Panc1 (cell line): ENCODE measurements around the gene GOLGA2.

Experiments used
- SIN3A ChIP-seq: IDR thresholded peaks from 2 replicates; pipeline ENCODE4 v1.6.1; 2012; ENCODE audit warnings: low read depth, mild to moderate bottlenecking, low read length, moderate library complexity, borderline replicate concordance; ENCODE audit not compliant: insufficient read depth
- TF ChIP-seq, protein P1 (sequence below): fragments of 450-650 bp; IDR thresholded peaks from 2 replicates; pipeline ENCODE4 v1.5.1; 2017; ENCODE audit warnings: mild to moderate bottlenecking

DNA sequence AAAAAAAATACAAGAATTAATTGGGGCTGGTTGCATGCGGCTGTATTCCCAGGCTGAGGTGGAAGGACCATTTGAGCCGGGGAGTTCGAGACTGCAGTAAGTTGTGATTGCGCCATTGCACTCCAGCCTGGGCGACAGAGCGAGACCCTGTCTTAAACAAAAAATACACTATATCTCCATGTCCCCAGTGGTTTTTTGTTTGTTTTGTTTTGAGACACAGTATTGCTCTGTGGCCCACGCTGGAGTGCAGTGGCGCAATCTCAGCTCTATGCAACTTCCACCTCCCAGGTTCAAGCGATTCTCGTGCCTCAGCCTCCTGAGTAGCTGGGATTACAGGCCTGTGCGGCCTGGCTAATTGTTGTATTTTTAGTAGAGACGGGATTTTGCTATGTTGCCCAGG, 48.0 kb upstream of the GOLGA2 start:
- TF ChIP-seq, protein P1, sequence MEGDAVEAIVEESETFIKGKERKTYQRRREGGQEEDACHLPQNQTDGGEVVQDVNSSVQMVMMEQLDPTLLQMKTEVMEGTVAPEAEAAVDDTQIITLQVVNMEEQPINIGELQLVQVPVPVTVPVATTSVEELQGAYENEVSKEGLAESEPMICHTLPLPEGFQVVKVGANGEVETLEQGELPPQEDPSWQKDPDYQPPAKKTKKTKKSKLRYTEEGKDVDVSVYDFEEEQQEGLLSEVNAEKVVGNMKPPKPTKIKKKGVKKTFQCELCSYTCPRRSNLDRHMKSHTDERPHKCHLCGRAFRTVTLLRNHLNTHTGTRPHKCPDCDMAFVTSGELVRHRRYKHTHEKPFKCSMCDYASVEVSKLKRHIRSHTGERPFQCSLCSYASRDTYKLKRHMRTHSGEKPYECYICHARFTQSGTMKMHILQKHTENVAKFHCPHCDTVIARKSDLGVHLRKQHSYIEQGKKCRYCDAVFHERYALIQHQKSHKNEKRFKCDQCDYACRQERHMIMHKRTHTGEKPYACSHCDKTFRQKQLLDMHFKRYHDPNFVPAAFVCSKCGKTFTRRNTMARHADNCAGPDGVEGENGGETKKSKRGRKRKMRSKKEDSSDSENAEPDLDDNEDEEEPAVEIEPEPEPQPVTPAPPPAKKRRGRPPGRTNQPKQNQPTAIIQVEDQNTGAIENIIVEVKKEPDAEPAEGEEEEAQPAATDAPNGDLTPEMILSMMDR = no peak
- TF ChIP-seq SIN3A = no peak
